Nephron (organoid): ENCODE data around the gene GNB1L.

ENCODE experiments used
- H3K27ac Mint-ChIP-seq, 3 experiments: 2 replicates each; pipeline ENCODE4 v1.8.0; 2020; ENCODE audit warnings: mixed read lengths in 3 of 3, mild to moderate bottlenecking in 2 of 3, moderate library complexity in 1 of 3
- H3K27me3 Mint-ChIP-seq: 2 replicates; pipeline ENCODE4 v1.8.0; 2021; ENCODE audit warnings: low read depth, mild to moderate bottlenecking, moderate library complexity, mixed read lengths
- H3K36me3 Mint-ChIP-seq: 2 replicates; pipeline ENCODE4 v1.8.0; 2020; ENCODE audit warnings: low read depth, mixed read lengths
- H3K4me1 Mint-ChIP-seq: 2 replicates; pipeline ENCODE4 v1.8.0; 2020; ENCODE audit warnings: mixed read lengths
- H3K4me3 Mint-ChIP-seq, 3 experiments: 2 replicates each; pipeline ENCODE4 v1.8.0; 2020; ENCODE audit warnings: mild to moderate bottlenecking in 3 of 3, mixed read lengths in 3 of 3, moderate library complexity in 2 of 3
- H3K9me3 Mint-ChIP-seq: 2 replicates; pipeline ENCODE4 v1.8.0; 2020; ENCODE audit warnings: mixed read lengths
- CTCF ChIP-seq, 3 experiments: fragments of 200-600 bp; sonication (generic); IDR thresholded peaks; one replicate each; pipeline ENCODE4 v1.5.0; 2021; ENCODE audit warnings: antibody characterized with exemption in 3 of 3; ENCODE audit not compliant: unreplicated experiment in 3 of 3

The GNB1L gene

GRCh38 chr22:19748139-19748538 is 106.5 kb downstream of the GNB1L start:
- Mint-ChIP-seq H3K27me3 (peaks cover 43% of the 10 kb centered on the region), H3K36me3 (no peaks in the 10 kb centered on the region), H3K4me3 (no peak overlapping the region), H3K4me1 (peaks cover 29% of the 10 kb centered on the region), H3K9me3 (no peaks in the 10 kb centered on the region), H3K27ac (no peak overlapping the region)
- TF ChIP-seq CTCF (IDR thresholded peaks at IDR 0.05; ENCODE audit: unreplicated experiment in 3 of 3): no peak

- no peaks in the 10 kb centered on the region for H3K36me3 Mint-ChIP-seq
- H3K4me1 Mint-ChIP-seq: peaks cover 24% of the 10 kb centered on the region
- H3K27me3 Mint-ChIP-seq: peaks cover 42% of the 10 kb centered on the region
- no peak overlapping the region for H3K27ac Mint-ChIP-seq
- no peak for TF ChIP-seq CTCF (IDR thresholded peaks at IDR 0.05; ENCODE audit: unreplicated experiment in 3 of 3)
- no peak overlapping the region for H3K4me3 Mint-ChIP-seq
- no peaks in the 10 kb centered on the region for H3K9me3 Mint-ChIP-seq
Measured at GRCh38 chr22:19747551-19747950, 107.1 kb downstream of the GNB1L start.

- Mint-ChIP-seq H3K27me3 (peaks cover 34% of the 10 kb centered on the region), H3K27ac (no peak overlapping the region), H3K9me3 (no peaks in the 10 kb centered on the region), H3K36me3 (no peaks in the 10 kb centered on the region), H3K4me3 (no peak overlapping the region), H3K4me1 (peaks cover 23% of the 10 kb centered on the region)
- no peak for TF ChIP-seq CTCF (IDR thresholded peaks at IDR 0.05; ENCODE audit: unreplicated experiment in 3 of 3)
Measured at GRCh38 chr22:19746726-19747125, 107.9 kb downstream of the GNB1L start.

- Mint-ChIP-seq H3K27ac (no peak overlapping the region), H3K27me3 (peaks cover 23% of the 10 kb centered on the region), H3K4me1 (peaks cover 19% of the 10 kb centered on the region), H3K36me3 (no peaks in the 10 kb centered on the region), H3K9me3 (no peaks in the 10 kb centered on the region), H3K4me3 (peak overlapping the region in 1 of 3 experiments; percentile 30)
- no peak for TF ChIP-seq CTCF (IDR thresholded peaks at IDR 0.05; ENCODE audit: unreplicated experiment in 3 of 3)
Measured at GRCh38 chr22:19745155-19746101, 109.2 kb downstream of the GNB1L start.

- no peak for TF ChIP-seq CTCF (IDR thresholded peaks at IDR 0.05; ENCODE audit: unreplicated experiment in 3 of 3)
- no peak overlapping the region for H3K27ac Mint-ChIP-seq
- peaks cover 24% of the 10 kb centered on the region for H3K4me1 Mint-ChIP-seq
- H3K27me3 Mint-ChIP-seq: peaks cover 28% of the 10 kb centered on the region
- H3K36me3 Mint-ChIP-seq: no peaks in the 10 kb centered on the region
- H3K4me3 Mint-ChIP-seq: peak overlapping the region in 2 of 3 experiments; percentile 9 to 34
- H3K9me3 Mint-ChIP-seq: no peaks in the 10 kb centered on the region
Measured at GRCh38 chr22:19744350-19745006, 110.2 kb downstream of the GNB1L start.
